ENCODE measurements around the gene EXOC3L4. TPM values are rescaled to one million over a fixed set of nuclear protein-coding genes. Genes with fewer than 3 reads are reported as not detected.

EXOC3L4 gene
- total RNA-seq, 2 donors from 2014 or later, result 0.66 to 1.8 TPM

- no peak for ATAC-seq
- no peak for TF ChIP-seq POLR2A (IDR thresholded peaks at IDR 0.05)
- TF ChIP-seq, protein P1, sequence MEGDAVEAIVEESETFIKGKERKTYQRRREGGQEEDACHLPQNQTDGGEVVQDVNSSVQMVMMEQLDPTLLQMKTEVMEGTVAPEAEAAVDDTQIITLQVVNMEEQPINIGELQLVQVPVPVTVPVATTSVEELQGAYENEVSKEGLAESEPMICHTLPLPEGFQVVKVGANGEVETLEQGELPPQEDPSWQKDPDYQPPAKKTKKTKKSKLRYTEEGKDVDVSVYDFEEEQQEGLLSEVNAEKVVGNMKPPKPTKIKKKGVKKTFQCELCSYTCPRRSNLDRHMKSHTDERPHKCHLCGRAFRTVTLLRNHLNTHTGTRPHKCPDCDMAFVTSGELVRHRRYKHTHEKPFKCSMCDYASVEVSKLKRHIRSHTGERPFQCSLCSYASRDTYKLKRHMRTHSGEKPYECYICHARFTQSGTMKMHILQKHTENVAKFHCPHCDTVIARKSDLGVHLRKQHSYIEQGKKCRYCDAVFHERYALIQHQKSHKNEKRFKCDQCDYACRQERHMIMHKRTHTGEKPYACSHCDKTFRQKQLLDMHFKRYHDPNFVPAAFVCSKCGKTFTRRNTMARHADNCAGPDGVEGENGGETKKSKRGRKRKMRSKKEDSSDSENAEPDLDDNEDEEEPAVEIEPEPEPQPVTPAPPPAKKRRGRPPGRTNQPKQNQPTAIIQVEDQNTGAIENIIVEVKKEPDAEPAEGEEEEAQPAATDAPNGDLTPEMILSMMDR (IDR thresholded peaks at IDR 0.05), result no peak
- H3K27me3 ChIP-seq, result no peaks in the 10 kb centered on the region
- H3K9me3 ChIP-seq, result no peaks in the 10 kb centered on the region
- 93% methylated on average over 12 of the region's 12 CpGs for WGBS, 2 donors
- H3K36me3 ChIP-seq (replicated peaks in 1 of 2; ENCODE audit: insufficient read depth in 1 of 2, low read depth in 2 of 2), result peaks cover 0 to 3% of the 10 kb centered on the region in 2 donors
- peak overlapping the region in 2 of 4 donors; percentile 22 to 63 for H3K27ac ChIP-seq
- H3K4me3 ChIP-seq, result no peak overlapping the region
- DNase-seq, result peak in 1 of 4 donors; percentile 9
- intact Hi-C loops (cut with DNase I), result no loop called here
- H3K4me1 ChIP-seq, result peaks cover 77% of the 10 kb centered on the region
Observed at GRCh38 chr14:103129301-103130016, 34.9 kb downstream of the EXOC3L4 start.

DNA sequence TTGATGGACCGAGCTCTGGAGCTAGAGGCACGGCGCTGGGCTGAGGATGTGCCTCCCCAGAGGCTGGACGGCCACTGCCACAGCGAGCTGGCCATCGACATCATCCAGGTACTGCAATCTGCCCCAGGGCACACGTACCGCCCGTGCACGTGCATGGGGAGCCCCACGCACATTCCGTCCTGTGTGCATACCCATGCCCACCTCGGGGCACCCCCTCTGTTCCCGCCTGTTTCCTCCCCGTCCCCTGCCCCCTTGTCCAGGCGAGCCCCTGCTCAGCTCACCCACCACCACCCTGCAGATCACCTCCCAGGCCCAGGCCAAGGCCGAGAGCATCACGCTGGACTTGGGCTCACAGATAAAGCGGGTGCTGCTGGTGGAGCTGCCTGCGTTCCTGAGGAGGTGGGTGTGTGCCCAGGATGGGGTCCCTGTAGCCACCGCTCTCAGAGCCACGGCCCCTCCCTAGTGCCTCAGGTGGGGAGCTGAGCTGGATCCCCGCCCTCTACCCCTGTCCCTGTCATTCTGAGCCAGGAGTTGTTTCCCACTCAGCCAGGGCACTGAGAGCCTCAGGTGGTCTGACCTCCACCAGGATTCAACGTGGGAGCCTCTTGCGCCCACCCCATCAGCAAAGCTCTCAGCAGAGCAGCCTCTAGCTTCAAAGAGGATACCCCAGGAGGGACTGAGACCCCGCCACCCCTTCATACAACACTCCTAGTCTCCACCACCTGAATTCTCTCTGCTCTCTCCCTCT is 35.7 kb downstream of the EXOC3L4 start:
- ATAC-seq, result no peak
- peak in 1 of 4 donors; percentile 4 for DNase-seq
- Histone ChIP-seq H3K9me3 (no peaks in the 10 kb centered on the region), H3K4me3 (no peak overlapping the region), H3K36me3 (replicated peaks in 1 of 2; ENCODE audit: insufficient read depth in 1 of 2, low read depth in 2 of 2) (peaks cover 0 to 3% of the 10 kb centered on the region in 2 donors), H3K4me1 (peaks cover 70% of the 10 kb centered on the region), H3K27ac (peak overlapping the region in 1 of 4 donors; percentile 53), H3K27me3 (no peaks in the 10 kb centered on the region)
- TF ChIP-seq, protein P1 (IDR thresholded peaks at IDR 0.05), result no peak
- no peak for TF ChIP-seq POLR2A (IDR thresholded peaks at IDR 0.05)
- intact Hi-C loops (cut with DNase I), result no loop called here
- WGBS, 2 donors, result 89 to 90% methylated on average over 18 to 24 of the region's 26 CpGs

DNA sequence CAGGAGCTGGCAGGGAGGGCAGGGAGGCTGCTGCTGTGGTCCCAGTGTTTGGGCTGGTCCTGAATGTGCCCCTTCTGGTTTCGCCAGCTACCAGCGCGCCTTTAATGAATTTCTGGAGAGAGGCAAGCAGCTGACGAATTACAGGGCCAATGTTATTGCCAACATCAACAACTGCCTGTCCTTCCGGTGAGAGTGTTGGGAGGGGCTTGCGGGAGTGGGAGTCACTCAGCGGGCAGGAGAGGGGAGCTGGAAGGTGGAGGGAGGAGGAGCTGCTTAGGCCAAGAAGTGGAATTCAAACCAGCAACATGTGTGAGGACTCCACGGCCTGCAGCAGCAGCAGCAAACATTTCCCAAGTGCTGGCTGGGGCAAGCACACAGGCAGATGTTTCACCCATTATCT is 36.4 kb downstream of the EXOC3L4 start:
- no peak for ATAC-seq

GRCh38 chr14:103131580-103131979 is 37.1 kb downstream of the EXOC3L4 start:
- intact Hi-C loops (cut with DNase I), result no loop called here
- Histone ChIP-seq H3K4me3 (no peak overlapping the region), H3K27ac (peak overlapping the region; percentile 9 to 60 (median 28)), H3K36me3 (replicated peaks in 1 of 2; ENCODE audit: insufficient read depth in 1 of 2, low read depth in 2 of 2) (peaks cover 0 to 3% of the 10 kb centered on the region in 2 donors), H3K27me3 (no peaks in the 10 kb centered on the region), H3K4me1 (peaks cover 56% of the 10 kb centered on the region), H3K9me3 (no peaks in the 10 kb centered on the region)
- ATAC-seq (no peak), DNase-seq (peak in 1 of 4 donors; percentile 5)
- 94 to 100% methylated on average over 5 to 9 of the region's 9 CpGs for WGBS, 2 donors
- TF ChIP-seq, protein P1 (IDR thresholded peaks at IDR 0.05), result no peak
- TF ChIP-seq POLR2A (IDR thresholded peaks at IDR 0.05), result no peak

More for the DNA sequence above, 36.4 kb downstream of the EXOC3L4 start:
- Histone ChIP-seq H3K4me3 (no peak overlapping the region), H3K27me3 (no peaks in the 10 kb centered on the region), H3K27ac (peak overlapping the region in 1 of 4 donors; percentile 53), H3K9me3 (no peaks in the 10 kb centered on the region), H3K36me3 (replicated peaks in 1 of 2; ENCODE audit: insufficient read depth in 1 of 2, low read depth in 2 of 2) (peaks cover 0 to 3% of the 10 kb centered on the region in 2 donors), H3K4me1 (peaks cover 63% of the 10 kb centered on the region)
- 47 to 67% methylated on average over 8 of the region's 8 CpGs for WGBS, 2 donors
- intact Hi-C loops (cut with DNase I), result no loop called here
- no peak for TF ChIP-seq POLR2A (IDR thresholded peaks at IDR 0.05)
- TF ChIP-seq, protein P1 (IDR thresholded peaks at IDR 0.05), result no peak
- peak in 2 of 4 donors; percentile 47 to 86 for DNase-seq

All from body of pancreas (tissue), 4 donors.